HG02588 (cell line): ENCODE data around the gene SFI1.
"Not testable (repeated sequence)": the region's sequence is repeated elsewhere in the genome, so short reads cannot be mapped to it uniquely, and the experiment has no call there.

Experiments
- ATAC-seq: cut with Tn5 transposase; IDR thresholded peaks from one replicate; pipeline ENCODE4 v1.9.1; 2021; ENCODE audit warnings: mild to moderate bottlenecking, moderate library complexity; ENCODE audit not compliant: unreplicated experiment

The SFI1 gene

GRCh38 chr22:31585161-31585859 is 89.0 kb downstream of the SFI1 start:
- no peak for ATAC-seq

- no peak for ATAC-seq
Measured at GRCh38 chr22:31586137-31586920, 90.0 kb downstream of the SFI1 start.

- ATAC-seq: no peak
Measured at GRCh38 chr22:31588970-31589675, 92.8 kb downstream of the SFI1 start.

DNA sequence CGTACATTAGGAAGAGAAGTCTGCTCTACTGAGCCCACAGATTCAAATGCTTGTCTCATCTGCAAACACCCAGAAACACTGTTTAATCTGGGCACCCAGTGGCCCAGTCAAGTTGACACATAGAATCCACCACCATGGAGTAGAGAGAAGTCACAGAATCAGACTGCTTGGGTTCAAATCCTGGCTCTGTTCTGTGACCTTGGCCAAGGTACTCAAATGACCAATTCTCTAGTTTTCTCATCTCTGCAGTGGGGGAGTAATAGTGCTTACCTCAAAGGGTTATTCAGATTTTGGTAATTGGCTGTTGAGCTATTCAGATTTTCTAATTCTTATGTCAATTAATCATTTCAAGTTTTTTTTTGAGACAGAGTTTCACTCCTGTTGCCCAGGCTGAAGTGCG is 93.8 kb downstream of the SFI1 start:
- ATAC-seq: not testable (repeated sequence)

DNA sequence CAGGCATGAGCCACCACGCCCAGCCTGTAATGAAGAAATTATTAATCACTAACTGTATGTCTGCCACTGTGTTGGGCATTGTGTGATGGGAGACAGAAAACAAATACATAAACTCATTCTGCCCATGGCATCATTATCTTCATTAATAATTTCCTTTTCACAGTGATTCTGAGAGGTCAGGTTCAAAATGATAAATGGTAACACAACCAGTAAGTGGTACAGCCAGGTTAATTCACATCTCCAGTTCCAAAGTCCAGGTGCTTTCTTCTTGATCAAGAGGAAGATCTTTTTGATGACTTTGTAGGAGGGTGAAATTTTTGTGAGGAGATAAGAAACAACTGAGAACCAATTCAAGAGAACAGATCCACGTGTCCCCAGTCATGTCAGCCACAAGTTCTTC is 98.9 kb downstream of the SFI1 start:
- ATAC-seq: no peak

DNA sequence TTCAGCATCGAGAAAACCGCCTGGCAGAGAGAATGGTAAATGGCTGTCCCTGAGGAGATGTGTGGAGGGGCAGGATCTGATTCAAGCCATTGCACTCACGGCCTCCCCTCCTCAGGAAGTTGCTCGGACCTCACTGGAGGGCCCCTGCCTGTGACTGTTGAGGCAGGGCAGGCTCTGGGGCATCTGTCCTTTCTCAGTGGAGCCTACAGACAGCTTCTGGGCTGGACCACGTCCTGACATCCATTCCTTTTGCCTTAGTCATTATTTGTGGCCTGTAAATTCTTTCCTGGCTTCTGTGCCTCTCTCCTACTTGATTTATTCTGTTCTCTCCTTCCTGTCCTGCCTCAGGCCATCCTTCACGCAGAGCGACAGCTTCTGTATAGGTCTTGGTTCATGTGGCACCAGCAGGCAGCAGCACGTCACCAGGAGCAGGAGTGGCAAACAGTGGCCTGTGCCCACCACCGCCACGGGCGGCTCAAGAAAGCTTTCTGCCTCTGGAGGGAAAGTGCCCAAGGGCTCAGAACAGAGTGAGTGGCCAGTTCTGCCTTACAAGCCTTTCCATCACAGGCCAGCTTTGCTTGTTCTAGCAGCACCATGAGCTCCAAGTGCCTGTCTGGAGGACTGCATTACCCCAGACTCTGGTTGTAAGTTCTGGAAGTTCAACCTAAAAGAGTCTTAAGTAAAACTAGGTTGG is 106.1 kb downstream of the SFI1 start:
- ATAC-seq: no peak

DNA sequence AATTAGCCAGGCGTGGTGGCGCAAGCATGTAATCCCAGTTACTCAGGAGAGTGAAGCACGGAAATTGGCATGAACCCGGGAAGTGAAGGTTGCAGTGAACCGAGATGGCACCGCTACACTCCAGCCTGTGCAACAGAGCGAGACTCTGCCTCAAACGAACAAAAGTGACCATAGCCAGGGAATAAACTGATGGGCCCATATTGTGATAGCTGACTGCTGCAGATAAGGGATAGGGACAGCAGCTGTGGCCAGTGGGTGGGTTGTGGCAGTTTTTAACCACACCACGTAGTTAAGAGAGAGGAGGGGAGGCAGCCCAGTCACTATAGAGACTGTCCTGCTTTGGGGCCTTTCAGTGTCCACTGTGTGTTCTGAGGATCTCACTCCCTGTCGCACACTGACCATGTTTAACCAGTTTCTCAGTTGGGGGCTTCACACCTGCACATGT is 106.8 kb downstream of the SFI1 start:
- no peak for ATAC-seq

DNA sequence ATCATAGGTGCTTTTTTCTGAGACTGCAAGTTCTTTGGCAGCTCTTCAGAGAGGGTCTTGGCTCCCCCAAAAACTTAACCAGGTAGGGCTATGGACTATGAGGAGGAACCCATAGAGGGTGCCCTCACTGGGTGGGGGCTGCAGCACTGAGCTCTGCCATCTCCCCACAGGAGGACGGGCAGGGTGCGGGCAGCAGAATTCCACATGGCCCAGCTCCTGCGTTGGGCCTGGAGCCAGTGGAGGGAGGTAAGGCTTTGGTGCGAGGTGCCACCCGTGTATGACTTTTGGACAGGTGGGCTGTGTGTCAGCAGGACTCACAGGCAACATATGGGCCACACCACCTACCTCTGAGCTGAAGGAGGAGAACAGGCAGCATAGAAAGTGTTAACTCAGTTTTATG is 107.2 kb downstream of the SFI1 start:
- ATAC-seq: no peak

GRCh38 chr22:31604137-31604705 is 107.9 kb downstream of the SFI1 start:
- ATAC-seq: no peak

- no peak for ATAC-seq
Measured at GRCh38 chr22:31604746-31605705, 108.7 kb downstream of the SFI1 start.

GRCh38 chr22:31605851-31606585 is 109.7 kb downstream of the SFI1 start:
- ATAC-seq: no peak

DNA sequence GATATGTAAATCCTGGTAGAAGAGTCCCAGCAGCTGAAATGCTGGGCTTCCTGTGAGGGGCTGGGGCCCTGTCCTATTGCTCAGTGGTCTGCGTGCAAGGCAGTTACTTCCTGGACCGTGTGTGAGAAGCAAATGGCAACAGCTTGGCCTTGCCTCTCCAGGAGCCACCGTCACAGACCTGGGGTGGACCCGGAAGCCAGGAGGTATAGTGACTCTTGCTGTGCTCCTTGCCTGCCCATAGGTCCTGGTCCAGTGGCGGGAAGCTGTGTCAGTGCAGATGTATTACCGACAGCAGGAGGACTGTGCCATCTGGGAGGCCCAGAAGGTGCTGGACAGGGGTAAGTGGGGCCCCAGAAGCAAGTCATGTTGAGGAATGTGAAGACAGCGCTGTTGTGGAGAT is 111.4 kb downstream of the SFI1 start:
- no peak for ATAC-seq

DNA sequence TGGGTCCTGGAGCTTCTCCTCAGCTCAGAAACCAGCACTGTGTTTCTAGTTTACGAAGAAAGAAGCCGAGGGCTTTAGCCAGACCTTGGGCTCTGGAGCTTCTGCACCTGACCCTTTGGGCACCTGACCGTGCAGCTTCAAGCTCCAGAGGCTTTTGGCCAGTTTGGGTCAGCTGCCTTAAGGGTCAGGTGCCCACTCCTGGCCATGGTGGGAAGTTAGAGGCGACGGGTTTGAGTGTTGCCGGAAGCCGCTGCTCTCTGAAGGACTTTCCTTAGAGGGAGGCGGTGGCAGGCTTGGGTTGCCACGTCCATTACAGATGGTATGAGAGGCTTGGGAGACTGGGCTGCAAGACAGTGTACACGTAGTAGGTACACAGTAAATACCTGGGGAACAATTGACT is 113.4 kb downstream of the SFI1 start:
- no peak for ATAC-seq

DNA sequence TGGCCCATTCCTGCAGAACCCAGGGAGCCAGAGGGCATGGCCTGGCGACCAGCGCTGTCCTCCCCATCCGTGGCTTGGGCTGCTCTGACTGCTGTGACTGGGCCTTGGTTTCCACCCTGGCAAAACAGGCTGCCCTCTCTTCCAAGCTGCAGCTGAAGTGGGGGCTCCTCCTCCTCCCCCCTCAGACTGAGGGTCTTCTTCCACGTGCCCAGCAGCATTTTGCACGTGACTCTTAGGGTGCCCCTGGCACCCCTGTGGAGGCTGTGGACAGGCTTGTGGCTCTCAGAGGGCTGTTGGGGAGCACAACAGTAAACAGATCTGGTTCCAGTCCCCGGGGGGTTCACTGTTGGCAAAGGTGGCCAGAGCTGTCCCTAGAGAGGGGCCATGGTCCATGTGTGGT is 114.3 kb downstream of the SFI1 start:
- ATAC-seq: no peak

GRCh38 chr22:31611061-31611760 is 114.9 kb downstream of the SFI1 start:
- ATAC-seq: no peak

DNA sequence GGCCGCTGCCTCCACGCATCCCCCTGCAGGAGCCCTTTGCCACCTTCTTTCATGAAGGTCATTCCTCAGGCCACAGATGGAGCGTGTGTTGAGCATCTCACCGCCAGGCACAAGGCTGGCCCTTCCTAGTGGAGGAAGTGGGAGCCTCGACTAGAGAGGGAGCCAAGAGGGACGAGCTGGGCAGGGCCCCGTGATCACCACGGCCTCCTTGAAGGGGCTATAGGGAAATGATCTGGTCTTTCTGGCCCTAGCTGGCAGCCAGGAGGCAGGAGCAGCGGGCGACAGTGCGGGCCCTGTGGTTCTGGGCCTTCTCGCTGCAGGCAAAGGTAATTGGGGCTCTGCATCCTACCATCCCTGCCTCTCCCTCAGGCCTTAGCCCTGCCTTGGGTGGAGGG is 116.6 kb downstream of the SFI1 start:
- no peak for ATAC-seq

DNA sequence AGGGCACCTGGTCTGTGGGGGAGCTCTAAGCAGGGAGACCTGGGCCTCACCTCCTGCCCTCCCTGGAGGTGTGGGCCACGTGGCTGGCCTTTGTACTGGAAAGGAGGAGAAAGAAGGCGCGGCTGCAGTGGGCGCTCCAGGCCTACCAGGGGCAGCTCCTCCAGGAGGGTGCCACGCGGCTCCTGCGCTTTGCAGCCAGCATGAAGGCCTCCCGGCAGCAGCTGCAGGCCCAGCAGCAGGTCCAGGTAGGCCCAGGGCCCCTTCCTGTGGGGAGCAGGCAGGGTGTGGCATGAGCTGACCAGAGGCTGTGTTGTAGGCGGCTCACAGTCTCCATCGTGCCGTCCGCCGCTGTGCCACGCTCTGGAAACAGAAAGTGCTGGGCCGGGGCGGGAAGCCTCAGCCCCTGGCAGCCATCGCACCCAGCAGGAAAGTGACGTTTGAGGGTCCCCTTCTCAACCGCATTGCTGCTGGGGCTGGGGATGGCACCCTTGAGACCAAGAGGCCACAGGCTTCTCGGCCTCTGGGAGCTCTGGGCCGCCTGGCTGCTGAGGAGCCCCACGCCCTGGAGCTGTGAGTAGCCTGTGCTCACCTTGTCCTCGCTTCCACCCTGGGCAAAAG is 117.1 kb downstream of the SFI1 start:
- no peak for ATAC-seq

- no peak for ATAC-seq
Measured at GRCh38 chr22:31613904-31614296, 117.6 kb downstream of the SFI1 start.
